GM23338 (cell line): Measurements from ENCODE around the gene LRRFIP1. TPM values are rescaled to one million over a fixed set of nuclear protein-coding genes. Genes with fewer than 3 reads are reported as not detected.
"Not testable (repeated sequence)": the region's sequence is repeated elsewhere in the genome, so short reads cannot be mapped to it uniquely, and the experiment has no call there.

Source experiments
- ATAC-seq: fragments of 200-7000 bp; cut with Tn5 transposase; 3 replicates; pipeline ENCODE4 v1.9.1; 2020
- DNase-seq: peaks from one replicate; pipeline ENCODE4 v3.0.0-alpha.2; 2015; ENCODE audit warnings: low spot score
- H2AFZ ChIP-seq: fragments of 200-600 bp; sonication (generic); 2 replicates; pipeline ENCODE4 v1.8.0; 2016; ENCODE audit warnings: antibody characterized with exemption, mild to moderate bottlenecking, moderate library complexity
- H3F3A ChIP-seq: fragments of 200-600 bp; sonication (generic); replicated peaks from 2 replicates; pipeline ENCODE4 v1.8.0; 2017; ENCODE audit warnings: antibody characterized with exemption, mixed run types, low read depth
- H3K27ac ChIP-seq: fragments of 200-600 bp; sonication (generic); 2 replicates; pipeline ENCODE4 v1.6.1; 2016; ENCODE audit warnings: low read depth
- H3K27me3 ChIP-seq: fragments of 200-600 bp; sonication (generic); 2 replicates; pipeline ENCODE4 v1.8.0; 2016; ENCODE audit warnings: mild to moderate bottlenecking, mixed run types, moderate library complexity; ENCODE audit not compliant: insufficient read depth
- H3K36me3 ChIP-seq: fragments of 200-600 bp; sonication (generic); 2 replicates; pipeline ENCODE4 v1.8.0; 2016; ENCODE audit warnings: mild to moderate bottlenecking; ENCODE audit not compliant: insufficient read depth
- H3K4me1 ChIP-seq: fragments of 200-600 bp; sonication (generic); 2 replicates; pipeline ENCODE4 v1.8.0; 2016; ENCODE audit warnings: mild to moderate bottlenecking, moderate library complexity; ENCODE audit not compliant: insufficient read depth
- H3K4me2 ChIP-seq: fragments of 200-600 bp; sonication (generic); 2 replicates; pipeline ENCODE4 v1.7.1; 2017; ENCODE audit warnings: mixed run types
- H3K4me3 ChIP-seq: fragments of 200-600 bp; sonication (generic); 2 replicates; pipeline ENCODE4 v1.6.1; 2016; ENCODE audit warnings: mixed run types
- H3K79me2 ChIP-seq: fragments of 200-600 bp; sonication (generic); replicated peaks from 2 replicates; pipeline ENCODE4 v1.8.0; 2017; ENCODE audit warnings: mild to moderate bottlenecking; ENCODE audit not compliant: insufficient read depth
- H3K9me2 ChIP-seq: fragments of 200-600 bp; sonication (generic); 2 replicates; pipeline ENCODE4 v1.8.0; 2017; ENCODE audit not compliant: insufficient read depth
- H4K20me1 ChIP-seq: fragments of 200-600 bp; sonication (generic); replicated peaks from 2 replicates; pipeline ENCODE4 v1.8.0; 2017; ENCODE audit warnings: mild to moderate bottlenecking; ENCODE audit not compliant: insufficient read depth
- H3K27ac Mint-ChIP-seq: 2 replicates; pipeline ENCODE4 v1.8.0; 2020; ENCODE audit warnings: inconsistent platforms, mild to moderate bottlenecking, moderate library complexity, mixed read lengths
- H3K27me3 Mint-ChIP-seq: 3 replicates; pipeline ENCODE4 v1.8.0; 2022; ENCODE audit warnings: low read depth, mild to moderate bottlenecking, moderate library complexity, mixed read lengths, inconsistent platforms; ENCODE audit not compliant: insufficient read depth, poor library complexity
- H3K36me3 Mint-ChIP-seq: 3 replicates; pipeline ENCODE4 v1.8.0; 2021; ENCODE audit warnings: low read depth, mild to moderate bottlenecking, inconsistent platforms, moderate library complexity, mixed read lengths
- H3K4me1 Mint-ChIP-seq: 3 replicates; pipeline ENCODE4 v1.8.0; 2020; ENCODE audit warnings: mild to moderate bottlenecking, inconsistent platforms, mixed read lengths
- H3K4me3 Mint-ChIP-seq: 3 replicates; pipeline ENCODE4 v1.8.0; 2021; ENCODE audit warnings: moderate library complexity, mild to moderate bottlenecking, inconsistent platforms, mixed read lengths
- H3K9me3 Mint-ChIP-seq: 3 replicates; pipeline ENCODE4 v1.8.0; 2020; ENCODE audit warnings: moderate library complexity, mild to moderate bottlenecking, inconsistent platforms, mixed read lengths
- CREB1 ChIP-seq: fragments of 250-450 bp; sonication (Bioruptor Pico); IDR thresholded peaks from 2 replicates; pipeline ENCODE4 v1.5.0; 2020; ENCODE audit warnings: low read depth, mild to moderate bottlenecking, moderate library complexity
- EZH2 ChIP-seq: fragments of 200-600 bp; sonication (generic); IDR thresholded peaks from one replicate; pipeline ENCODE4 v1.8.0; 2017; ENCODE audit warnings: antibody characterized with exemption, mild to moderate bottlenecking, low read depth; ENCODE audit not compliant: unreplicated experiment
- EZH2phosphoT487 ChIP-seq: fragments of 200-600 bp; sonication (generic); IDR thresholded peaks from one replicate; pipeline ENCODE4 v1.8.1; 2018; ENCODE audit warnings: antibody characterized with exemption; ENCODE audit not compliant: unreplicated experiment
- JUNB ChIP-seq: IDR thresholded peaks from one replicate; pipeline ENCODE4 v1.6.1; 2016; ENCODE audit warnings: antibody characterized with exemption; ENCODE audit not compliant: unreplicated experiment
- NANOG ChIP-seq: IDR thresholded peaks from 2 replicates; pipeline ENCODE4 v1.6.1; 2016; ENCODE audit warnings: antibody characterized with exemption, borderline replicate concordance
- POLR2AphosphoS5 ChIP-seq: IDR thresholded peaks from 2 replicates; pipeline ENCODE4 v1.6.1; 2016; ENCODE audit warnings: antibody characterized with exemption, low read depth
- STAT1 ChIP-seq: IDR thresholded peaks from one replicate; pipeline ENCODE4 v1.6.1; 2016; ENCODE audit warnings: antibody characterized with exemption; ENCODE audit not compliant: unreplicated experiment
- ZNF114 ChIP-seq: fragments of 250-450 bp; sonication (Bioruptor Pico); IDR thresholded peaks from 2 replicates; pipeline ENCODE4 v1.5.0; 2020; ENCODE audit warnings: mild to moderate bottlenecking, moderate library complexity
- ZNF331 ChIP-seq: fragments of 250-450 bp; sonication (Bioruptor Pico); IDR thresholded peaks from 2 replicates; pipeline ENCODE4 v1.5.0; 2020; ENCODE audit warnings: low read depth, mild to moderate bottlenecking, moderate library complexity
- polyA plus RNA-seq: library from polyadenylated mRNA; unstranded; fragments of >200 nt; fragmentation: Nextera tagmentation; extraction: Ambion mirVana; gene quantifications from 2 replicates; pipeline ENCODE4 v1.2.1, GENCODE V29; 2016
- total RNA-seq: library from RNA; depleted of rRNA; stranded (reverse); fragments of >200 nt; shearing (Covaris generic); gene quantifications from 2 replicates; pipeline ENCODE4 v1.2.3, GENCODE V29; 2014
- TF ChIP-seq, protein P1 (sequence below): IDR thresholded peaks from 2 replicates; pipeline ENCODE4 v1.6.1; 2016; ENCODE audit warnings: antibody characterized with exemption
- TF ChIP-seq, protein P2 (sequence below), 2 experiments: fragments of 200-600 bp in 1 of 2; sonication (generic) in 1 of 2; conservative IDR thresholded peaks; 2 replicates each; pipeline versions ENCODE4 v1.5.1 to v1.6.1; 2016 to 2017; ENCODE audit warnings: antibody characterized with exemption in 2 of 2, low read depth in 2 of 2, mild to moderate bottlenecking in 2 of 2, moderate library complexity in 1 of 2
- TF ChIP-seq, protein P3 (sequence below): IDR thresholded peaks from one replicate; pipeline ENCODE4 v1.6.1; 2018; ENCODE audit warnings: antibody characterized with exemption; ENCODE audit not compliant: unreplicated experiment

Gene LRRFIP1
- total and polyA plus RNA-seq, 2 experiments from 2014 or later = 59.6 to 178 TPM

DNA sequence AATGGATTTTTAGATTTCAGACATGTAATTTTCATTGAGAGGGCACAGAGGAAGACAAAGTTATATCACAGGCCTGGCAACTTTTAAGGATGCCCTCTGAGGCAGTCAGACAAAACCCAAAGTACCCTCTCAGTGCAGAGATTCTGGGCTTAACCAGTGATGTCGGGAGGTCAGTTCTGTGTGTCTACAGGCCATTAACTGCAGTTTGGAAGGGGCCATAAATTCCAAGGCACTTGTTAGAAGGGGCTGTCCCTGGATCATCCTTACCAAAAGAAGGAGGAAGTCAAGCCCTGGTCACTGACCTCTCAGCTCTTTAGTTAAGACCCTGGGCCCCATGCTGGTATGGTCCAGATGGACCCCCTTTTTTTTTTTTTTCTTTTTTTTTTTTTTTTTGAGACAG is 60.7 kb downstream of the LRRFIP1 start (continued):
- TF ChIP-seq, protein P1, sequence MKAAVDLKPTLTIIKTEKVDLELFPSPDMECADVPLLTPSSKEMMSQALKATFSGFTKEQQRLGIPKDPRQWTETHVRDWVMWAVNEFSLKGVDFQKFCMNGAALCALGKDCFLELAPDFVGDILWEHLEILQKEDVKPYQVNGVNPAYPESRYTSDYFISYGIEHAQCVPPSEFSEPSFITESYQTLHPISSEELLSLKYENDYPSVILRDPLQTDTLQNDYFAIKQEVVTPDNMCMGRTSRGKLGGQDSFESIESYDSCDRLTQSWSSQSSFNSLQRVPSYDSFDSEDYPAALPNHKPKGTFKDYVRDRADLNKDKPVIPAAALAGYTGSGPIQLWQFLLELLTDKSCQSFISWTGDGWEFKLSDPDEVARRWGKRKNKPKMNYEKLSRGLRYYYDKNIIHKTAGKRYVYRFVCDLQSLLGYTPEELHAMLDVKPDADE = no peak

DNA sequence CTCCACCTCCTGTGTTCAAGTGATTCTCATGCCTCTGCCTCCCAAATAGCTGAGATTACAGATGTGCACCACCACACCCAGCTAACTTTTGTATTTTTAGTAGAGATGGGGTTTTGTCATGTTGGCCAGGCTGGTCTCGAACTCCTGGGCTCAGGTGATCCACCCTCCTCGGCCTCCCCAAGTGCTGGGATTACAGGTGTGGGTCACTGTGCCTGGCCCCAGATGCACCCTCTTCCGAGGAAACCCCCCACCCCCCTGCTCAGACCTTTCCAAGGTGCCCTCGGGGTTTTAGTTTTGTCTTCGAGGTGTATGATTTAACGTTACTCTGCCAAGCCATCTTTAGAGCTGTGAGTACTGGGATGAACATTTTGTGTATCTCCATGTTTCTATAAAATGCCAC is 61.2 kb downstream of the LRRFIP1 start:
- H3K4me1 Mint-ChIP-seq = peaks cover 13% of the 10 kb centered on the region
- H3K36me3 Mint-ChIP-seq = peaks cover 34% of the 10 kb centered on the region
- not testable (repeated sequence) for H3K4me1 ChIP-seq, H3F3A ChIP-seq, H3K4me3 Mint-ChIP-seq, H2AFZ ChIP-seq, H3K4me2 ChIP-seq, H3K36me3 ChIP-seq, H3K27me3 ChIP-seq, H3K27me3 Mint-ChIP-seq, H3K27ac ChIP-seq, DNase-seq, H3K27ac Mint-ChIP-seq, ATAC-seq, H4K20me1 ChIP-seq, H3K9me2 ChIP-seq, H3K4me3 ChIP-seq
- peaks cover 12% of the 10 kb centered on the region for H3K79me2 ChIP-seq
- peaks cover 18% of the 10 kb centered on the region for H3K9me3 Mint-ChIP-seq

DNA sequence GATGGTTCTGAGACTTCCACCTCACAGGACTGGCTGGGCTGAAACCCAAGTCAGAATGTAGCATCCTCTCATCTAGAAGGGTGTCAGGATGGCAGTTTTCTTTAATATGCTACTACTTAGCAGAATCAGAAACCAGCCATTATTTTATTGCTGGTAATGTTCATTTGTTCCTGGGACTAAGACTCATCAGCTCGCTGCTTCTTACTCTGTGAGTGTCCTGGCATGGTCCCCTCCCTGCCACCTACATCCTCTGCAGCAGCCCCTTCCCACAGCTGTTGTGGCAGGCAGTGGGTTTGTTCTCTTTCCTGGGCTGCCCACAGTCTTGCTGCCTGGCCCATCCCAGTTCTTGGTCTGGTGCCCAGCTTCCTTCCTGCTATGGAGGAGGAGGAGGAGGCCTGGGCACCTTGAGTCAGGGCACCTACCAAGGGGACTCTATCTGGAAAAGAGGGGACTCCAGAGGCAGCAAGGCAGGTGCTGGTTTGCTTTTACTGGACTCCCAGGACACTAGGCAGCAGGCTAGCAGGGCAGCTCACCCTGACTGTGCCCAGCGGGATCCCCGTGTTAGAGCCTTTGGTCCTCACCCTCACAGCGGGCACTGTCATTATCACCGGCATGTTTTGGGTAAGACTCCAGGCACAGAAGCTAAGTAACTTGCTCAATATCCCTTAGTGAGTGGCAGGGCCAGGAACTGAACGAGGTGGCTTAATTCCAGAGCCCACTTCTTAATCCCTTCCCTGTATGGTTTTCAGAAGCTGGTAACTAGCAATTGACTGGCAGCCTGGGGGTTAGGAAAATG is 62.1 kb downstream of the LRRFIP1 start:
- H3F3A ChIP-seq = peaks cover 4% of the 10 kb centered on the region; the same call in 1 of the 2 replicates
- H3K9me3 Mint-ChIP-seq = peaks cover 16% of the 10 kb centered on the region
- H3K4me3 ChIP-seq = no peak overlapping the region
- H3K4me1 ChIP-seq = peaks cover 17% of the 10 kb centered on the region
- peak overlapping the region; percentile 82; the same call in 1 of the 2 replicates for H3K4me2 ChIP-seq
- peak overlapping the region; percentile 75; the same call in 2 of the 3 replicates for H3K4me3 Mint-ChIP-seq
- peaks cover 23% of the 10 kb centered on the region for H3K4me1 Mint-ChIP-seq
- H3K36me3 ChIP-seq = no peaks in the 10 kb centered on the region
- H3K36me3 Mint-ChIP-seq = peaks cover 28% of the 10 kb centered on the region
- H3K27ac Mint-ChIP-seq = no peak overlapping the region
- peaks cover 22% of the 10 kb centered on the region for H3K79me2 ChIP-seq
- H3K9me2 ChIP-seq = no peaks in the 10 kb centered on the region
- no peak for DNase-seq
- H2AFZ ChIP-seq = no peak overlapping the region
- H3K27me3 ChIP-seq = peaks cover 6% of the 10 kb centered on the region; the same call in 1 of the 2 replicates
- H3K27me3 Mint-ChIP-seq = peaks cover 12% of the 10 kb centered on the region
- H4K20me1 ChIP-seq = peaks cover 18% of the 10 kb centered on the region
- no peak overlapping the region for H3K27ac ChIP-seq
- no peak for ATAC-seq
- TF ChIP-seq EZH2phosphoT487 (no peak), POLR2AphosphoS5 (no peak), EZH2 (no peak), JUNB (no peak), NANOG (no peak), STAT1 (no peak), ZNF114 (CRISPR knock-in tag) (no peak), ZNF331 (CRISPR knock-in tag) (no peak), CREB1 (CRISPR knock-in tag) (no peak)
- TF ChIP-seq, protein P2, sequence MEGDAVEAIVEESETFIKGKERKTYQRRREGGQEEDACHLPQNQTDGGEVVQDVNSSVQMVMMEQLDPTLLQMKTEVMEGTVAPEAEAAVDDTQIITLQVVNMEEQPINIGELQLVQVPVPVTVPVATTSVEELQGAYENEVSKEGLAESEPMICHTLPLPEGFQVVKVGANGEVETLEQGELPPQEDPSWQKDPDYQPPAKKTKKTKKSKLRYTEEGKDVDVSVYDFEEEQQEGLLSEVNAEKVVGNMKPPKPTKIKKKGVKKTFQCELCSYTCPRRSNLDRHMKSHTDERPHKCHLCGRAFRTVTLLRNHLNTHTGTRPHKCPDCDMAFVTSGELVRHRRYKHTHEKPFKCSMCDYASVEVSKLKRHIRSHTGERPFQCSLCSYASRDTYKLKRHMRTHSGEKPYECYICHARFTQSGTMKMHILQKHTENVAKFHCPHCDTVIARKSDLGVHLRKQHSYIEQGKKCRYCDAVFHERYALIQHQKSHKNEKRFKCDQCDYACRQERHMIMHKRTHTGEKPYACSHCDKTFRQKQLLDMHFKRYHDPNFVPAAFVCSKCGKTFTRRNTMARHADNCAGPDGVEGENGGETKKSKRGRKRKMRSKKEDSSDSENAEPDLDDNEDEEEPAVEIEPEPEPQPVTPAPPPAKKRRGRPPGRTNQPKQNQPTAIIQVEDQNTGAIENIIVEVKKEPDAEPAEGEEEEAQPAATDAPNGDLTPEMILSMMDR (conservative IDR thresholded peaks at IDR 0.05; ENCODE audit: low read depth in 2 of 2) = no peak
- TF ChIP-seq, protein P1 = no peak
- TF ChIP-seq, protein P3, sequence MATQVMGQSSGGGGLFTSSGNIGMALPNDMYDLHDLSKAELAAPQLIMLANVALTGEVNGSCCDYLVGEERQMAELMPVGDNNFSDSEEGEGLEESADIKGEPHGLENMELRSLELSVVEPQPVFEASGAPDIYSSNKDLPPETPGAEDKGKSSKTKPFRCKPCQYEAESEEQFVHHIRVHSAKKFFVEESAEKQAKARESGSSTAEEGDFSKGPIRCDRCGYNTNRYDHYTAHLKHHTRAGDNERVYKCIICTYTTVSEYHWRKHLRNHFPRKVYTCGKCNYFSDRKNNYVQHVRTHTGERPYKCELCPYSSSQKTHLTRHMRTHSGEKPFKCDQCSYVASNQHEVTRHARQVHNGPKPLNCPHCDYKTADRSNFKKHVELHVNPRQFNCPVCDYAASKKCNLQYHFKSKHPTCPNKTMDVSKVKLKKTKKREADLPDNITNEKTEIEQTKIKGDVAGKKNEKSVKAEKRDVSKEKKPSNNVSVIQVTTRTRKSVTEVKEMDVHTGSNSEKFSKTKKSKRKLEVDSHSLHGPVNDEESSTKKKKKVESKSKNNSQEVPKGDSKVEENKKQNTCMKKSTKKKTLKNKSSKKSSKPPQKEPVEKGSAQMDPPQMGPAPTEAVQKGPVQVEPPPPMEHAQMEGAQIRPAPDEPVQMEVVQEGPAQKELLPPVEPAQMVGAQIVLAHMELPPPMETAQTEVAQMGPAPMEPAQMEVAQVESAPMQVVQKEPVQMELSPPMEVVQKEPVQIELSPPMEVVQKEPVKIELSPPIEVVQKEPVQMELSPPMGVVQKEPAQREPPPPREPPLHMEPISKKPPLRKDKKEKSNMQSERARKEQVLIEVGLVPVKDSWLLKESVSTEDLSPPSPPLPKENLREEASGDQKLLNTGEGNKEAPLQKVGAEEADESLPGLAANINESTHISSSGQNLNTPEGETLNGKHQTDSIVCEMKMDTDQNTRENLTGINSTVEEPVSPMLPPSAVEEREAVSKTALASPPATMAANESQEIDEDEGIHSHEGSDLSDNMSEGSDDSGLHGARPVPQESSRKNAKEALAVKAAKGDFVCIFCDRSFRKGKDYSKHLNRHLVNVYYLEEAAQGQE = no peak
